Stimulated activated naive CD8-positive, alpha-beta T cell treated with anti-CD3 and anti-CD28 coated beads, Interleukin-15, Interleukin-2, amounts not matched to agents 100 ng/mL and 50 ng/mL, for 24 hours (primary cell): ENCODE results near the gene PI4KA.
"Not testable (repeated sequence)": the region's sequence is repeated elsewhere in the genome, so short reads cannot be mapped to it uniquely, and the experiment has no call there.

Experiments
- H3K27ac Mint-ChIP-seq: one replicate; pipeline ENCODE4 v1.8.0; 2021; ENCODE audit warnings: mild to moderate bottlenecking, mixed read lengths
- H3K27me3 Mint-ChIP-seq: one replicate; pipeline ENCODE4 v1.8.0; 2021; ENCODE audit warnings: mixed read lengths
- H3K36me3 Mint-ChIP-seq: one replicate; pipeline ENCODE4 v1.8.0; 2021; ENCODE audit warnings: low read depth, mixed read lengths
- H3K4me1 Mint-ChIP-seq: one replicate; pipeline ENCODE4 v1.8.0; 2021; ENCODE audit warnings: low read depth, mixed read lengths
- H3K4me3 Mint-ChIP-seq: one replicate; pipeline ENCODE4 v1.8.0; 2021; ENCODE audit warnings: mild to moderate bottlenecking, mixed read lengths
- H3K9me3 Mint-ChIP-seq: one replicate; pipeline ENCODE4 v1.8.0; 2021; ENCODE audit warnings: mixed read lengths

PI4KA gene

DNA sequence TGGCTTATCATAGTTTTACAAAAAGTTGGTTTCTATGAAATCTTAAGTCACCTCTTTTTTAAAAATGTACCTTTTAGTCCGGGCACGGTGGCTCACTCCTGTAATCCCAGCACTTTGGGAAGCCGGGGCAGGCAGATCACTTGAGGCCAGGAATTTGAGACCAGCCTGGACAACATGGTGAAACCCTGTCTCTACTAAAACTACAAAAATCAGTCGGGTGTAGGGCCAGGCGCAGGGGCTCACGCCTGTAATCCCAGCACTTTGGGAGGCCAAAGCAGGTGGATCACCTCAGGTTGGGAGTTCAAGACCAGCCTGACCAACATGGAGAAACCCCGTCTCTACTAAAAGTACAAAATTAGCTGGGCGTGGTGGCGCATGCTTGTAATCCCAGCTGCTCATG lies 158.8 kb downstream of the PI4KA start:
- not testable (repeated sequence) for H3K4me3 Mint-ChIP-seq, H3K27ac Mint-ChIP-seq, H3K9me3 Mint-ChIP-seq, H3K27me3 Mint-ChIP-seq, H3K36me3 Mint-ChIP-seq
- peaks cover 14% of the 10 kb centered on the region for H3K4me1 Mint-ChIP-seq

DNA sequence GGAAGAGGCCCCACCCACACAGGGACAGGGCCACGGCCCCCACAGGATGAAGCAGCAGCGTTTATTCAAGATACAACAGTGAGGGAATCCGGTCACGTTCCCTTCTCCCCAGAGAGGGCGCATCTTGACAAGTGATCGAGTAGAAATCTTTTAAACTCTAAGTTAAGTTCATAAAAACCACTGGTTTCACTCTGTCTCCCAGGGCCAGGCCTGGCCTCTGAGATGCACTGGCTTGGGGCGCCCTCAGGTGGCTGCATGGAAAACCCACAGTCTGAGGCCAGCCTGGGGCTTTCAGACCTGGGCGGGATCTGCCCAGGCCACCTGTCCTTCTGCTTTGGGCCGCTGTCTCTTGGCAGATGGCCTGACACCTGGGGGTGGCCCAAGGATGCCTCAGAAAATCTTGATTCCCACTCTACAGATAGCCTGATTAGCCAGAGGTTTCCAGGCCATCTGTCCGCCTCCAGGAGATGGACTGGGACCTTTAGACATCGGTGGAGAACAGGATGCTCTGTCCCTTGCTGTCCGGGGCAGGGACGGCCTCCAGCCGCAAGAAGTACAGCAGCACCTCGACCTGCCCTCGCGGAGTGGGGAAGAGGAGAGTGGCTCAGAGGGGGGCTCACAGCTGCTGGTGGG lies 161.0 kb downstream of the PI4KA start:
- not testable (repeated sequence) for H3K27ac Mint-ChIP-seq, H3K4me3 Mint-ChIP-seq, H3K4me1 Mint-ChIP-seq, H3K9me3 Mint-ChIP-seq, H3K36me3 Mint-ChIP-seq, H3K27me3 Mint-ChIP-seq

DNA sequence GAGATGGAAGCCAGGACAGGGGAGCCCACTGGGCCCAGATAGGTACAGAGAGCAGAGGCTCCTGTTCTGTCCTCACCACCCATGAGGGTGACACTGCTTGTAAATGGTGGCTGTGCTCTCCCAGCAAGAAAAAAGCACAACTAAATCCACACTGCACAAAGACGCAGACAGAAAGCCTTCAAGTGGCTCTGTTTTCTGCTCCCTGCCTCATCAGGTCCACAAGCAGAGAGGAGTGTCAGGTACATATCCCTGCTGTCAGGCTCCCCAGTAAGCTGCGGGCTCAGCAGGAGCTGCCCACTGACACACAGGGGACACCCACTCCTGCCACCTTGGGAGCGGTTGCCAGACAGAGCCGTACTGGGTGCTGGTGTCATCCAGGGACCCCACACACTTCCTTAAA lies 162.6 kb downstream of the PI4KA start:
- H3K9me3 Mint-ChIP-seq, H3K27me3 Mint-ChIP-seq, H3K36me3 Mint-ChIP-seq, H3K4me1 Mint-ChIP-seq, H3K4me3 Mint-ChIP-seq, H3K27ac Mint-ChIP-seq: not testable (repeated sequence)

- not testable (repeated sequence) for H3K36me3 Mint-ChIP-seq, H3K4me1 Mint-ChIP-seq, H3K4me3 Mint-ChIP-seq, H3K27ac Mint-ChIP-seq, H3K9me3 Mint-ChIP-seq, H3K27me3 Mint-ChIP-seq
These were observed 163.4 kb downstream of the PI4KA start for GRCh38 chr22:20695205-20695604.

DNA sequence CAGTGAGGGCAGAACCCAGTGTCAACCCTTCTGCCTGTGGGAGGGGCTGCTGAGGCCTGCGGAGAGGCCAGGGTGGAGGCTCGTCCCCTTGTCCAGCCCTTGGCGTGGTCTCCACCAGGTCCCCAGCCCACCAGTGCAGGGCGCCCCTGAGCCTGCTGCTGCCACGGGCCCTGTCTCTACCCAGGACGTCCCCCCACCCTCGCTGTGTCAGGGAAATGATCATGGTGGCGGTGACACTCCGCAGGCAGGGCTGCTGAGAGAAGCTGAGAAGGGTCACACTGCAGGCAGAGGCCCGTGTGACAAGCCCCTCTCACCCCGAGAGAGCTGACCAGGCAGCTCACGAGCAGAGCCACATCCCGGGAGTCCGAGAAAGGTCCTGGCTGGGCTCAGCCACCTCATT lies 164.4 kb downstream of the PI4KA start:
- H3K27me3 Mint-ChIP-seq, H3K4me3 Mint-ChIP-seq, H3K36me3 Mint-ChIP-seq, H3K9me3 Mint-ChIP-seq, H3K4me1 Mint-ChIP-seq, H3K27ac Mint-ChIP-seq: not testable (repeated sequence)

- H3K27ac Mint-ChIP-seq, H3K4me1 Mint-ChIP-seq, H3K36me3 Mint-ChIP-seq: not testable (repeated sequence)
These were observed 165.7 kb downstream of the PI4KA start for GRCh38 chr22:20692926-20693325.

GRCh38 chr22:20690586-20691317 lies 167.9 kb downstream of the PI4KA start:
- not testable (repeated sequence) for H3K27me3 Mint-ChIP-seq, H3K4me1 Mint-ChIP-seq, H3K4me3 Mint-ChIP-seq, H3K9me3 Mint-ChIP-seq, H3K27ac Mint-ChIP-seq, H3K36me3 Mint-ChIP-seq

More at GRCh38 chr22:20692926-20693325, 165.7 kb downstream of the PI4KA start:
- H3K4me3 Mint-ChIP-seq, H3K9me3 Mint-ChIP-seq, H3K27me3 Mint-ChIP-seq: not testable (repeated sequence)

GRCh38 chr22:20687356-20688172 lies 171.0 kb downstream of the PI4KA start:
- H3K9me3 Mint-ChIP-seq, H3K27me3 Mint-ChIP-seq, H3K36me3 Mint-ChIP-seq, H3K4me1 Mint-ChIP-seq, H3K27ac Mint-ChIP-seq, H3K4me3 Mint-ChIP-seq: not testable (repeated sequence)

GRCh38 chr22:20685764-20686163 lies 172.8 kb downstream of the PI4KA start:
- not testable (repeated sequence) for H3K9me3 Mint-ChIP-seq, H3K27me3 Mint-ChIP-seq, H3K4me1 Mint-ChIP-seq, H3K4me3 Mint-ChIP-seq, H3K36me3 Mint-ChIP-seq, H3K27ac Mint-ChIP-seq

DNA sequence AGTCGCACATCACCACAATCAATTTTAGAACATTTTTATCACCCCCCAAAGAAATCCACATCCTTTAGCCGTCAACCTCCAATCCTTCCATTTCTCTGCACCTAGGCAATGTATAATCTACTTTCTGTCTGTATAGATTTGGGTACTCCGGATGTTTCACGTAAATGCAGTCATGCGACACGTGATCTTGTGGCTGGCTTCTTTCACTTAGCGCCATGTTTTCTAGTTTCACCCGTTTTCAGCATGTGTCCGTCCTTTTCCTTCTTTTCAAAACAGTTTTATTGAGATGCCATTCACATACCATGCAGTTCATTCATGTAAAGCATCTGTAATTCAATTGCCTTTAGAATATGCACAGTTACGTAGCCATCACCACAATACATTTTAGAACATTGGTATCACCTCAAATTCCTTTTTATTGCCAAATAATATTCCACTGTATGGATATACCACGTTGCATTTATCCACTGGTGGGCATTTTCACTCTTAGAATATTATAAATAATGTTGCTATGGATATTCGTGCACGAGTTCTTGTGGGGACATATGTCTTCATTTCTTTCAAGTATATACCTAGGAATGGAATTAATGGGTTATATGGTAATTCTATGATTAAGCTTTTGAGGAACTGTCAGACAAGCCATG lies 179.7 kb downstream of the PI4KA start:
- H3K36me3 Mint-ChIP-seq, H3K4me1 Mint-ChIP-seq, H3K4me3 Mint-ChIP-seq, H3K27ac Mint-ChIP-seq, H3K9me3 Mint-ChIP-seq: not testable (repeated sequence)
- H3K27me3 Mint-ChIP-seq: peaks cover 40% of the 10 kb centered on the region

GRCh38 chr22:20677684-20678242 lies 180.8 kb downstream of the PI4KA start:
- Mint-ChIP-seq H3K9me3 (peaks cover 4% of the 10 kb centered on the region), H3K36me3 (no peaks in the 10 kb centered on the region), H3K4me1 (no peaks in the 10 kb centered on the region), H3K4me3 (no peak overlapping the region), H3K27me3 (peaks cover 49% of the 10 kb centered on the region), H3K27ac (no peak overlapping the region)

DNA sequence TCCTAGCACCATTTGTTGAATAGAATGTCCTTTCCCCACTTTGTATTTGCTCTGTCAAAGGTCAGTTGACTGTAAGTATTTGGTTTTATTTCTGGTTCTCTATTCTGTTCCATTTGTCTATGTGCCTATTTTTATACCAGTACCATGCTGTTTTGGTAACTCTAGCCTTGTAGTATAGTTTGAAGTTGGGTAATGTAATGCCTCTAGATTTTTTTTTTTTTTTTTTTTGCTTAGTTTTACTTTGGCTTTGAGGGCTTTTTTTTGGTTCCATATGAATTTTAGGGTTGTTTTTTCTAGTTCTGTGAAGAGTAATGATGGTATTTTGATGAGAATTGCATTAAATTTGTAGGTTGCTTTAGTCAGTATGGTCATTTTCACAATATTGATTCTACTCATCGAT lies 183.0 kb downstream of the PI4KA start:
- H3K4me3 Mint-ChIP-seq, H3K27ac Mint-ChIP-seq, H3K36me3 Mint-ChIP-seq, H3K4me1 Mint-ChIP-seq, H3K9me3 Mint-ChIP-seq: not testable (repeated sequence)
- peaks cover 59% of the 10 kb centered on the region for H3K27me3 Mint-ChIP-seq

- no peaks in the 10 kb centered on the region for H3K36me3 Mint-ChIP-seq
- H3K27ac Mint-ChIP-seq: no peak overlapping the region
- H3K9me3 Mint-ChIP-seq: peaks cover 4% of the 10 kb centered on the region
- peaks cover 58% of the 10 kb centered on the region for H3K27me3 Mint-ChIP-seq
- no peaks in the 10 kb centered on the region for H3K4me1 Mint-ChIP-seq
- H3K4me3 Mint-ChIP-seq: no peak overlapping the region
These were observed 183.6 kb downstream of the PI4KA start for GRCh38 chr22:20674998-20675397.

- Mint-ChIP-seq H3K27me3 (peaks cover 53% of the 10 kb centered on the region), H3K4me3 (no peak overlapping the region), H3K27ac (no peak overlapping the region), H3K36me3 (no peaks in the 10 kb centered on the region), H3K4me1 (no peaks in the 10 kb centered on the region), H3K9me3 (no peaks in the 10 kb centered on the region)
These were observed 185.1 kb downstream of the PI4KA start for GRCh38 chr22:20673295-20674195.
